ENCODE measurements around the gene ALKBH5. TPM values are rescaled to one million over a fixed set of nuclear protein-coding genes. Genes with fewer than 3 reads are reported as not detected.
A peak's percentile ranks its signal among the peaks of the same experiment; 100 is the strongest.

The ALKBH5 gene
- total and polyA plus RNA-seq, 2 of the 8 experiments (the other 6 are each of a cell fraction or from before 2014, with no cell fraction given) = 63.7 to 86.4 TPM

DNA sequence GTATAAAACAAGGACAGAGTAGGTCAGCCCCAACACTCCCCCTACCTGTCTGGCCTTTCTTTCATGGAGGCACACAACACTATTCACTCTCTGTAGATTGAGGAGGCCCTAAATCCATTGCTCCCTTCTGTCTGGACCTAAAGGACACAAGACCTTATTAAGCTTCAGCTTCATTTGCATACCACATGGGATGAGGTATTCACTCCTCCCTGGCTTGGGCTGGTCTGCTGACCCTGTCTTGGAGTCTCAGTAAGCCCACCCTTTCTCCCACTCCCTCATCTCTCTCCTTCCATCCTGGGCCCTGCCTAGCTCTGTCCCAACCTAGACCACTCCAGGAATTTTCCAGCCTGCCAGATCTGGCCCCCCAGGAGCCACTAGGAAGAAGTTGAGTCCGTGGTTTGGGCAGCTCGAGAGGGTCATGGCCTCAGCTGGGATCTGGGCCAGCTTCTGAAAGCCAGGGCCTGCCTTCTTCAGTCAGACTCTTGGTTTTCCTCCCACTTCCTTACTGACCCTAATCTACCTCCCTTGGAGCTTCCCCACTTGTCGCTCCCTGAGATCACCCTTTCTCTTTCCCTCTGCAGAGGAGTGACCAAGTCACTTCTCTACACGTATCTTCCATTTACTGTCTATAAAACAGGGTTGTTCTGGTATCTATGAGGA lies 35.3 kb downstream of the ALKBH5 start:
- Histone ChIP-seq H2BK20ac (ENCODE audit: low read length) (no peak overlapping the region), H3K4me3 (ENCODE audit: extremely low read depth in 1 of 4, insufficient read depth in 2 of 4, low read depth in 3 of 4, low read length in 4 of 4) (no peak overlapping the region), H4K8ac (ENCODE audit: extremely low read depth, insufficient read depth, low read length) (no peak overlapping the region), H2BK120ac (replicated peaks; ENCODE audit: low read depth, low read length) (no peak overlapping the region), H3K27me3 (replicated peaks in 1 of 4; ENCODE audit: control insufficient read depth in 3 of 4, extremely low read depth in 1 of 4, insufficient read depth in 3 of 4, low read length in 3 of 4) (no peaks in the 10 kb centered on the region), H2BK5ac (ENCODE audit: low read depth, low read length) (no peak overlapping the region), H2AK5ac (ENCODE audit: low read depth, low read length) (0 out of 2 replicates have a peak overlapping the region, but pooled peaks have one; percentile 16), H4K91ac (replicated peaks; ENCODE audit: insufficient read length, low read length) (no peak overlapping the region), H4K5ac (ENCODE audit: insufficient read length, low read depth, low read length) (no peak overlapping the region), H3K4ac (replicated peaks; ENCODE audit: insufficient read length, low read depth, low read length) (no peak overlapping the region), H3K4me1 (replicated peaks in 1 of 4; ENCODE audit: control insufficient read depth in 3 of 4, insufficient read depth in 4 of 4, low read length in 3 of 4) (peaks cover 0 to under 1% (median under 1%) of the 10 kb centered on the region in 4 experiments; a peak in 5 of 7 replicates), H3K18ac (ENCODE audit: extremely low read depth, low read length) (no peak overlapping the region), H3K79me2 (ENCODE audit: control insufficient read depth in 1 of 2, insufficient read depth in 2 of 2, low read length in 2 of 2) (no peaks in the 10 kb centered on the region), H3K36me3 (ENCODE audit: control insufficient read depth in 2 of 4, insufficient read depth in 4 of 4, low read length in 3 of 4) (no peaks in the 10 kb centered on the region), H3K9ac (replicated peaks in 1 of 4; ENCODE audit: extremely low read depth in 1 of 4, low read depth in 3 of 4, low read length in 3 of 4) (no peak overlapping the region), H2BK15ac (ENCODE audit: low read length) (no peak overlapping the region), H2BK12ac (ENCODE audit: low read depth, low read length) (no peak overlapping the region), H3K23ac (ENCODE audit: insufficient read length) (no peak overlapping the region), H3K56ac (replicated peaks; ENCODE audit: insufficient read length, low read depth, low read length) (no peak overlapping the region), H3K23me2 (ENCODE audit: low read depth, low read length) (no peaks in the 10 kb centered on the region), H3K27ac (ENCODE audit: low read depth, low read length) (no peak overlapping the region), H2AFZ (ENCODE audit: low read length) (no peak overlapping the region), H3K79me1 (ENCODE audit: low read depth, low read length) (no peaks in the 10 kb centered on the region), H4K20me1 (replicated peaks in 1 of 2; ENCODE audit: control insufficient read depth in 1 of 2, insufficient read depth in 2 of 2, low read length in 2 of 2) (no peaks in the 10 kb centered on the region), H3K9me3 (ENCODE audit: insufficient read depth in 2 of 2, low read depth in 1 of 2, low read length in 1 of 2) (no peaks in the 10 kb centered on the region), H3K14ac (ENCODE audit: insufficient read length) (no peak overlapping the region), H3K4me2 (ENCODE audit: insufficient read depth in 1 of 2, low read depth in 2 of 2, low read length in 2 of 2) (no peak overlapping the region)
- 86% methylated on average over 4 of the region's 4 CpGs; no CpG with 5 or more reads in 1 of the 2 experiments for WGBS, 2 experiments (ENCODE audit: extremely low coverage in 1 of 2, insufficient coverage in 1 of 2, insufficient read length in 1 of 2, insufficient replicate concordance in 2 of 2, low coverage in 1 of 2, low lambda C conversion rate in 2 of 2, missing lambda C conversion rate in 1 of 2)
- DNase-seq (ENCODE audit: low read depth in 1 of 2, low spot score in 2 of 2) = no peak
- FAIRE-seq = no peak
- TF ChIP-seq ASH2L (IDR thresholded peaks at IDR 0.05; ENCODE audit: low read length) = no peak
- no peak for TF ChIP-seq SIN3A (conservative IDR thresholded peaks at IDR 0.05 in 1 of 2, IDR thresholded peaks at IDR 0.05 in 1 of 2; ENCODE audit: low read depth in 1 of 2, low read length in 2 of 2)
- TF ChIP-seq CEBPB (IDR thresholded peaks at IDR 0.05; ENCODE audit: low read depth, low read length) = no peak
- TF ChIP-seq KDM5A (IDR thresholded peaks at IDR 0.05; ENCODE audit: low read length) = no peak
- TF ChIP-seq RBBP5 (IDR thresholded peaks at IDR 0.05; ENCODE audit: borderline replicate concordance, low read depth, low read length) = no peak
- TF ChIP-seq RXRA (IDR thresholded peaks at IDR 0.05; ENCODE audit: insufficient read depth, low read depth, low read length) = no peak
- TF ChIP-seq JUN (IDR thresholded peaks at IDR 0.05; ENCODE audit: low read depth, low read length) = no peak
- no peak for TF ChIP-seq ATF3 (IDR thresholded peaks at IDR 0.05; ENCODE audit: insufficient read depth, low read depth, low read length)
- TF ChIP-seq EGR1 (IDR thresholded peaks at IDR 0.05; ENCODE audit: borderline replicate concordance, low read depth, low read length) = no peak
- CTCF ChIA-PET (ENCODE audit: partially characterized antibody) = interaction anchor here (0.6 to 11.4 kb wide), 13 partner anchors 9 to 128 kb away, joined by 3 to 76 read pairs (median 3); partner anchors contain the start of gene LLGL1
- POLR2A ChIA-PET (ENCODE audit: partially characterized antibody) = interaction anchor here (1.0 to 2.0 kb wide), 2 partner anchors 12 to 75 kb away, joined by 3 to 8 read pairs; no protein-coding TSS in a partner anchor
